BJ (cell line): ENCODE measurements around the gene NPR3. TPM values are rescaled to one million over a fixed set of nuclear protein-coding genes. Genes with fewer than 3 reads are reported as not detected.

Experiments
- CTCF ChIA-PET: fragments of 350-600 bp; formaldehyde crosslinking; extraction: SDS; loops from one replicate; lab custom pipeline; 2021; ENCODE audit warnings: antibody characterized with exemption, inconsistent platforms; lab: Yijun Ruan, JAX
- POLR2A ChIA-PET: fragments of 300-600 bp; sonication (Branson Sonifier 250); formaldehyde crosslinking; extraction: SDS; loops from one replicate; lab custom pipeline; 2021; ENCODE audit warnings: antibody characterized with exemption; lab: Charles Lee
- DNase-seq: peaks from one replicate; pipeline ENCODE4 v3.0.0-alpha.2; 2011; ENCODE audit warnings: low read depth
- H3K27me3 ChIP-seq: 2 replicates; pipeline ENCODE4 v1.6.0; 2011; ENCODE audit warnings: low read length; ENCODE audit not compliant: control insufficient read depth, insufficient read depth
- H3K36me3 ChIP-seq: 2 replicates; pipeline ENCODE4 v1.5.1; 2011; ENCODE audit warnings: low read length; ENCODE audit not compliant: control insufficient read depth, insufficient read depth
- H3K4me3 ChIP-seq: 2 replicates; pipeline ENCODE4 v1.5.1; 2011; ENCODE audit warnings: low read depth, mild to moderate bottlenecking, control low read depth, low read length
- polyA plus RNA-seq: library from polyadenylated mRNA; depleted of rRNA; stranded (reverse); fragments of >200 nt; gene quantifications from 2 replicates; pipeline ENCODE4 v1.2.3, GENCODE V29; 2011
- TF ChIP-seq, protein P1 (sequence below): IDR thresholded peaks from 2 replicates; pipeline ENCODE4 v1.5.1; 2011; ENCODE audit warnings: low read depth, mild to moderate bottlenecking, control low read depth, inconsistent platforms, low read length, moderate library complexity; ENCODE audit not compliant: insufficient read depth

The NPR3 gene
- polyA plus RNA-seq, 1 experiment, result 8.1 TPM

DNA sequence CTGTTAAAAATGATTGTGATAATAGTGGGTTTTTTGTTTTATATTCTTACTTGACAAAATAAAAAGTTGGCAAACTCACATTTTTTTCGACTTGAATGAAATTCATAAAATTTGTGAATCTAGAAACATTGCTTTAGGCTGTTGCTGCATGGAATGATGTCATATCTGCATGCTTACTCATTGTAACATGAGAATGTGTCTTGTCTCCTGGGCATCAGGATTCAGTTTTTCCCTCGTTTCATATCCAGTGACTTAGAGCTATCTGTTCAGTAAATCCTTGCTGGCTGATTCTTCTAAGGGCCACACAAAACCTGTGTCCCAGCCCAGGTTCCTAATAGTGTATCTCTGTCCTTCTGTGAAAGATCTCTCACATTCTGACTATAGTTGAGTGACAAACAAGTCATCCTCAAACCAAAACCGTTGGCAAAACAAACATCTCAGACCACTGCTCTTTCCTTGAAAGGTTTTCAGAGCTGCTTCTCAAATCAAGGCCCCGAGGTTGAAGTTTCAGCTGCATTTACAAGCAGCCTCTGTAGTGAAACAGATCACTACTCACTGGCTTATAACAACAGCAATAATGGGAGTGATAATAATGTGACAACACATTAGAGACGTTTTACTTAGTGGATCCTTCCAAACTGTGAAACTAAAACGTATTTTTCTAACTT, 95.0 kb downstream of the NPR3 start:
- Histone ChIP-seq H3K27me3 (no peaks in the 10 kb centered on the region), H3K36me3 (no peaks in the 10 kb centered on the region), H3K4me3 (no peak overlapping the region)
- TF ChIP-seq, protein P1, sequence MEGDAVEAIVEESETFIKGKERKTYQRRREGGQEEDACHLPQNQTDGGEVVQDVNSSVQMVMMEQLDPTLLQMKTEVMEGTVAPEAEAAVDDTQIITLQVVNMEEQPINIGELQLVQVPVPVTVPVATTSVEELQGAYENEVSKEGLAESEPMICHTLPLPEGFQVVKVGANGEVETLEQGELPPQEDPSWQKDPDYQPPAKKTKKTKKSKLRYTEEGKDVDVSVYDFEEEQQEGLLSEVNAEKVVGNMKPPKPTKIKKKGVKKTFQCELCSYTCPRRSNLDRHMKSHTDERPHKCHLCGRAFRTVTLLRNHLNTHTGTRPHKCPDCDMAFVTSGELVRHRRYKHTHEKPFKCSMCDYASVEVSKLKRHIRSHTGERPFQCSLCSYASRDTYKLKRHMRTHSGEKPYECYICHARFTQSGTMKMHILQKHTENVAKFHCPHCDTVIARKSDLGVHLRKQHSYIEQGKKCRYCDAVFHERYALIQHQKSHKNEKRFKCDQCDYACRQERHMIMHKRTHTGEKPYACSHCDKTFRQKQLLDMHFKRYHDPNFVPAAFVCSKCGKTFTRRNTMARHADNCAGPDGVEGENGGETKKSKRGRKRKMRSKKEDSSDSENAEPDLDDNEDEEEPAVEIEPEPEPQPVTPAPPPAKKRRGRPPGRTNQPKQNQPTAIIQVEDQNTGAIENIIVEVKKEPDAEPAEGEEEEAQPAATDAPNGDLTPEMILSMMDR, result no peak
- POLR2A ChIA-PET, result interaction anchor here (0.6 kb wide), 1 partner anchor 103 kb away, joined by 3 read pairs; no protein-coding TSS in a partner anchor
- DNase-seq, result peak; percentile 78
- CTCF ChIA-PET, result interaction anchor here (1.0 to 1.6 kb wide), 4 partner anchors 9 to 16 kb away, joined by 3 to 5 read pairs (median 4); no protein-coding TSS in a partner anchor

DNA sequence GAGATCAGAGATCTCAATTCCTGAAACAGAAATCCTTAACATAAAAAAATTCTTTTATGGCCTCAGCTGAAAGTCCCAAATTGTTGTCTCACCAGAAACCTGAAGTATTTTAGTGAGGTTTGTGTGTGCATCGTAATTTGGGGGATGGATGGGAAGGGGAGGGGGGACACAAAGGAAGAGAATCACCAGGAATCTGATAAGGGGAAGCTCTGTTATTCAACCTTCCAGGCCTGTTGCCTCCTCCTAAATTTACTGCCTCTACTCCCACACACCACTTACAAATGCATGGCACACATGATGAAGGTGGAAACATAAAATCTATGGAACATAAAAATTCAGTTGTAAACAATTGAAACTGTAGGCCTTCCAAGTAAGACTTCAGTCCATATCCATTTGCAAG, 97.7 kb downstream of the NPR3 start:
- Histone ChIP-seq H3K36me3 (no peaks in the 10 kb centered on the region), H3K27me3 (no peaks in the 10 kb centered on the region), H3K4me3 (no peak overlapping the region)
- TF ChIP-seq, protein P1, result no peak
- ChIA-PET CTCF (no interaction called here), POLR2A (no interaction called here)
- DNase-seq, result no peak

GRCh38 chr5:32810804-32811203, 99.7 kb downstream of the NPR3 start:
- POLR2A ChIA-PET, result interaction anchor here (0.6 kb wide), 1 partner anchor 103 kb away, joined by 6 read pairs; no protein-coding TSS in a partner anchor
- CTCF ChIA-PET, result interaction anchor here (1.1 kb wide), 1 partner anchor 17 kb away, joined by 4 read pairs; no protein-coding TSS in a partner anchor
- TF ChIP-seq, protein P1, result no peak
- DNase-seq, result peak; percentile 71
- H3K36me3 ChIP-seq, result no peaks in the 10 kb centered on the region
- H3K4me3 ChIP-seq, result no peak overlapping the region
- H3K27me3 ChIP-seq, result no peaks in the 10 kb centered on the region

- CTCF ChIA-PET, result no interaction called here
- POLR2A ChIA-PET, result no interaction called here
- Histone ChIP-seq H3K4me3 (no peak overlapping the region), H3K27me3 (no peaks in the 10 kb centered on the region), H3K36me3 (no peaks in the 10 kb centered on the region)
- no peak for DNase-seq
- TF ChIP-seq, protein P1, result no peak
Observed at GRCh38 chr5:32812399-32812798, 101.3 kb downstream of the NPR3 start.

GRCh38 chr5:32814141-32814540, 103.0 kb downstream of the NPR3 start:
- ChIA-PET POLR2A (interaction anchor here (0.7 kb wide), 1 partner anchor 540 kb away, joined by 3 read pairs; no protein-coding TSS in a partner anchor), CTCF (no interaction called here)
- no peaks in the 10 kb centered on the region for H3K36me3 ChIP-seq
- no peak for DNase-seq
- H3K27me3 ChIP-seq, result no peaks in the 10 kb centered on the region
- H3K4me3 ChIP-seq, result no peak overlapping the region
- TF ChIP-seq, protein P1, result no peak
